ENCODE data around the gene HMOX1.

The HMOX1 gene

GRCh38 chr22:35380537-35381423, at the start of gene HMOX1:
Gene HMOX1, plus strand, starts transcription at chr22:35381096. Its CDS starts 78 bp downstream, at chr22:35381174.
- no peak for FAIRE-seq

GRCh38 chr22:35332278-35332677, 48.6 kb upstream of the HMOX1 start:
- FAIRE-seq, result no peak

GRCh38 chr22:35333220-35333619, 47.7 kb upstream of the HMOX1 start:
- FAIRE-seq, result no peak

- FAIRE-seq, result no peak
Observed at GRCh38 chr22:35334004-35334403, 46.9 kb upstream of the HMOX1 start.

GRCh38 chr22:35335468-35335867, 45.4 kb upstream of the HMOX1 start:
- no peak for FAIRE-seq

GRCh38 chr22:35335936-35336781, 44.7 kb upstream of the HMOX1 start:
- no peak for FAIRE-seq

- FAIRE-seq, result no peak
Observed at GRCh38 chr22:35337932-35338331, 43.0 kb upstream of the HMOX1 start.

- no peak for FAIRE-seq
Observed at GRCh38 chr22:35341090-35341874, 39.6 kb upstream of the HMOX1 start.

GRCh38 chr22:35342390-35342789, 38.5 kb upstream of the HMOX1 start:
- no peak for FAIRE-seq

- FAIRE-seq, result no peak
Observed at GRCh38 chr22:35343664-35344550, 37.0 kb upstream of the HMOX1 start.

- no peak for FAIRE-seq
Observed at GRCh38 chr22:35344956-35345690, 35.8 kb upstream of the HMOX1 start.

- no peak for FAIRE-seq
Observed at GRCh38 chr22:35345808-35346505, 34.9 kb upstream of the HMOX1 start.

GRCh38 chr22:35346596-35347220, 34.2 kb upstream of the HMOX1 start:
- no peak for FAIRE-seq

GRCh38 chr22:35347462-35347861, 33.4 kb upstream of the HMOX1 start:
- FAIRE-seq, result no peak

GRCh38 chr22:35348026-35348590, 32.8 kb upstream of the HMOX1 start:
- no peak for FAIRE-seq

- FAIRE-seq, result no peak
Observed at GRCh38 chr22:35348703-35349102, 32.2 kb upstream of the HMOX1 start.

GRCh38 chr22:35349368-35349703, 31.6 kb upstream of the HMOX1 start:
- FAIRE-seq, result no peak

- FAIRE-seq, result no peak
Observed at GRCh38 chr22:35349704-35350538, 31.0 kb upstream of the HMOX1 start.

Measured in colon (tissue), 2 donors.